NB4 (cell line): ENCODE measurements around the gene AUTS2.

Experiments
- DNase-seq: peaks from one replicate; pipeline ENCODE4 v3.0.0; 2010; ENCODE audit warnings: low read depth
- H3K4me3 ChIP-seq: one replicate; pipeline ENCODE4 v1.5.1; 2011; ENCODE audit warnings: mild to moderate bottlenecking, low read depth, low read length, moderate library complexity
- CTCF ChIP-seq: IDR thresholded peaks from one replicate; pipeline ENCODE4 v1.5.1; 2012; ENCODE audit warnings: low read depth, low read length
- MAX ChIP-seq: IDR thresholded peaks from 2 replicates; pipeline ENCODE4 v1.6.1; 2011; ENCODE audit warnings: low read depth, low read length
- MYC ChIP-seq: IDR thresholded peaks from 2 replicates; pipeline ENCODE4 v1.6.1; 2011; ENCODE audit warnings: low read depth, low read length
- POLR2A ChIP-seq: IDR thresholded peaks from 2 replicates; pipeline ENCODE4 v1.6.1; 2011; ENCODE audit warnings: mild to moderate bottlenecking; ENCODE audit not compliant: insufficient read length; ENCODE audit errors: extremely low read depth

Gene AUTS2

GRCh38 chr7:70466725-70467364, 868.6 kb downstream of the AUTS2 start:
- no peak overlapping the region for H3K4me3 ChIP-seq
- TF ChIP-seq MAX (no peak), POLR2A (no peak), MYC (no peak), CTCF (no peak)
- DNase-seq = no peak

DNA sequence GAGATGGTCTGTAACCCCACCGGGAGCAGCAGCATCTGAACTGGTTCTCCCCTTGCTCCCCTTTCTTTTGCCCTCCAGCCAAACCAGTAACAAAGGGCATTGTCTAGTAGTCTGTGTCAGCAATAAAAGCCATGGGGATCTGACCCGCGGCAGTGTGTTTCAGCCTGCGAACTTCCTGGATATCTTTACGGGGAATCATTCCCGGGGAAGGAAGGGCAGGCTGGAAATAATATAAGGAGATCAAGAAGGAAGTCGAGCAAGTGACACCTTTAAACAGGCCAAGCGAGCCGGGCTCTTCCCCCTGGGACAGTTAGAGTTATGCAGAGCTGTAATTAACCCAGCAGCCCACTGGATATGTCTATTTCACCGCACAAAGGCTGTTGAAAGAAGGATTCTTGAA, 872.5 kb downstream of the AUTS2 start:
- no peak overlapping the region for H3K4me3 ChIP-seq
- DNase-seq = no peak
- TF ChIP-seq CTCF (no peak), MAX (no peak), MYC (no peak), POLR2A (no peak)

DNA sequence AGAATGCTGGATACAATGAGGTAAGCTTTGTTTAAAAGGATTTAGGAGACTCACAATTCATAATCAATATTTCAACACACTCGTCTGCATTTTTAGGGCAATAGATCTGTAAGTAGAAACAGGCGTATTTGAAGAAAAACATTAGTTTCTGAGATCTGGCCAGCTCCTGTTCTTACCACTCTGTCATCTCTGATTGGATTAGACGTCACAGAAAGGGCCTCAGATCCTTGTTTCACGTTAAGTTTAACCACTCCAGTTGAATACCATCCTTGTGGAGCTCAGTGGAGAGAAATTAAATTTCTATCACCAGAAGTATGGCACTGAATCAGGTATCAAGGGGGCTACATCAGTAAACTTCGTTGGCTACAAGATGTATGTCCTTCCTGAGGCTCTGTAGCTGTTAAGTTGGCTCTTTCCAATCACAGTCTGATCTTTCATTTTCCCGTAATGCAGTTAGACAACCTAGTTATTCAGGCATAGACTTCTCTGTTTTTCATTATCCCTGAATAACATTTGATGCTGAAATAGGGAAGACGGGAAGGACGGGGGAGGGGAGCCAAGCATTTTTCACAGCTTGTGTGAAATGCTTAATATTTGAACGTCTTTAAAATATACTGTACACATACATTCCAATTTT, 874.4 kb downstream of the AUTS2 start:
- no peak for TF ChIP-seq CTCF
- TF ChIP-seq POLR2A = no peak
- no peak for TF ChIP-seq MYC
- no peak for TF ChIP-seq MAX
- H3K4me3 ChIP-seq = no peak overlapping the region
- DNase-seq = no peak

GRCh38 chr7:70474639-70475234, 876.5 kb downstream of the AUTS2 start:
- H3K4me3 ChIP-seq = no peak overlapping the region
- DNase-seq = no peak
- TF ChIP-seq MYC = no peak
- no peak for TF ChIP-seq POLR2A
- TF ChIP-seq CTCF = no peak
- TF ChIP-seq MAX = no peak

GRCh38 chr7:70477036-70478010, 879.0 kb downstream of the AUTS2 start:
- TF ChIP-seq MYC (no peak), MAX (no peak), CTCF (no peak), POLR2A (no peak)
- no peak overlapping the region for H3K4me3 ChIP-seq
- no peak for DNase-seq
